ENCODE data around the gene ZDHHC17. TPM values are rescaled to one million over a fixed set of nuclear protein-coding genes. Genes with fewer than 3 reads are reported as not detected.

The ZDHHC17 gene
- total and polyA plus RNA-seq, 4 donors: 12.0 to 139 (median 21.8) TPM

DNA sequence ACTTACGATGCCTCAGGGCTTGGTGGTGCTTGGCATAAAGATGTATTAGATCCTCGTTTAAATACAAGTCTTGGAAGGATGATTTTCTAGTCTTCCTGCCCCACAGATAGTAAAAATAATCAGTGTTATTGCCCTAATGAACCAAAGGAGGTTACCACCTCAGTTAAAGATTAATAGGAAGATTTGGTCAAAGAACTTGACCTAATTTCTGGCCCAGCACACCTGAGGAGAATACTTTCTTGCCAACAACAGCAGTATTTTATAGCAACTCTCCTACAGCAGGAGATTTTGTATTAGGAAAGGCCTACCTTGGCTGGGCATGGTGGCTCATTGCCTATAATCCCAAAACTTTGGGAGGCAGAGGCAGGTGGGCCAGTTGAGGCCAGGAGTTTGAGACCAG lies 83.3 kb downstream of the ZDHHC17 start:
- no peak for ATAC-seq (ENCODE audit: insufficient read depth, low FRiP score)
- 91 to 96% methylated on average over 2 of the region's 2 CpGs for WGBS, 2 donors
- TF ChIP-seq, protein P1, sequence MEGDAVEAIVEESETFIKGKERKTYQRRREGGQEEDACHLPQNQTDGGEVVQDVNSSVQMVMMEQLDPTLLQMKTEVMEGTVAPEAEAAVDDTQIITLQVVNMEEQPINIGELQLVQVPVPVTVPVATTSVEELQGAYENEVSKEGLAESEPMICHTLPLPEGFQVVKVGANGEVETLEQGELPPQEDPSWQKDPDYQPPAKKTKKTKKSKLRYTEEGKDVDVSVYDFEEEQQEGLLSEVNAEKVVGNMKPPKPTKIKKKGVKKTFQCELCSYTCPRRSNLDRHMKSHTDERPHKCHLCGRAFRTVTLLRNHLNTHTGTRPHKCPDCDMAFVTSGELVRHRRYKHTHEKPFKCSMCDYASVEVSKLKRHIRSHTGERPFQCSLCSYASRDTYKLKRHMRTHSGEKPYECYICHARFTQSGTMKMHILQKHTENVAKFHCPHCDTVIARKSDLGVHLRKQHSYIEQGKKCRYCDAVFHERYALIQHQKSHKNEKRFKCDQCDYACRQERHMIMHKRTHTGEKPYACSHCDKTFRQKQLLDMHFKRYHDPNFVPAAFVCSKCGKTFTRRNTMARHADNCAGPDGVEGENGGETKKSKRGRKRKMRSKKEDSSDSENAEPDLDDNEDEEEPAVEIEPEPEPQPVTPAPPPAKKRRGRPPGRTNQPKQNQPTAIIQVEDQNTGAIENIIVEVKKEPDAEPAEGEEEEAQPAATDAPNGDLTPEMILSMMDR (IDR thresholded peaks at IDR 0.05; ENCODE audit: control extremely low read depth, extremely low read depth): no peak
- Histone ChIP-seq H3K27me3 (ENCODE audit: control insufficient read depth in 3 of 3, insufficient read depth in 3 of 3, low read length in 2 of 3) (no peaks in the 10 kb centered on the region), H3K4me1 (ENCODE audit: control insufficient read depth in 5 of 5, insufficient read depth in 5 of 5, low read length in 5 of 5) (peaks cover 0 to 2% (median 0%) of the 10 kb centered on the region in 5 donors), H3K4me3 (no peak overlapping the region), H3K27ac (ENCODE audit: low read depth in 1 of 2, low read length in 1 of 2) (no peak overlapping the region), H3K9me3 (ENCODE audit: control insufficient read depth in 4 of 4, insufficient read depth in 3 of 4, low read length in 3 of 4) (no peaks in the 10 kb centered on the region), H3K36me3 (ENCODE audit: control insufficient read depth in 4 of 4, insufficient read depth in 4 of 4, low read length in 4 of 4) (peaks cover 4 to 26% (median 22%) of the 10 kb centered on the region in 4 donors), H3K9ac (ENCODE audit: insufficient read depth in 1 of 2, low read length in 2 of 2) (no peak overlapping the region)
- DNase-seq: no peak

DNA sequence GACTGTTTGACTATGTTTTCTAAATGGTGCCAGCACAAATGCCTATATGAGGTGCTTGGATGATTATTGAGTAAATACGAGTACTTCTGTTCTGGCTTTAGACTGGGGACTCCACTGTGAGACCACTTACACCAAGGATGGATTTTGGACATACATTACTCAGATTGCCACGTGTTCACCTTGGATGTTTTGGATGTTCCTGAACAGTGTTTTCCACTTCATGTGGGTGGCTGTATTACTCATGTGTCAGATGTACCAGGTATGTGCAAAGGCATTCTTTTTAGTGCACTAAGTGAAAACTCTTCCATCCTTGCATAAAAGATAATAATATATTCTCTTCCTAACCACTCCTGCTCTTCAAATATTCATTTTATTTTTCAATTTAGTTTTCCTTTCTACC lies 84.2 kb downstream of the ZDHHC17 start:
- no peaks in the 10 kb centered on the region for H3K27me3 ChIP-seq (ENCODE audit: control insufficient read depth in 3 of 3, insufficient read depth in 3 of 3, low read length in 2 of 3)
- H3K27ac ChIP-seq (ENCODE audit: low read depth in 1 of 2, low read length in 1 of 2): no peak overlapping the region
- no peaks in the 10 kb centered on the region for H3K9me3 ChIP-seq (ENCODE audit: control insufficient read depth in 4 of 4, insufficient read depth in 3 of 4, low read length in 3 of 4)
- no peak overlapping the region for H3K9ac ChIP-seq (ENCODE audit: insufficient read depth in 1 of 2, low read length in 2 of 2)
- no peak for DNase-seq
- no peak overlapping the region for H3K4me3 ChIP-seq
- ATAC-seq (ENCODE audit: insufficient read depth, low FRiP score): no peak
- 94 to 98% methylated on average over 2 of the region's 2 CpGs for WGBS, 2 donors
- peaks cover 4 to 23% (median 21%) of the 10 kb centered on the region in 4 donors for H3K36me3 ChIP-seq (ENCODE audit: control insufficient read depth in 4 of 4, insufficient read depth in 4 of 4, low read length in 4 of 4)
- TF ChIP-seq, protein P1 (IDR thresholded peaks at IDR 0.05; ENCODE audit: control extremely low read depth, extremely low read depth): no peak
- H3K4me1 ChIP-seq (ENCODE audit: control insufficient read depth in 5 of 5, insufficient read depth in 5 of 5, low read length in 5 of 5): peaks cover 0 to 2% (median 0%) of the 10 kb centered on the region in 5 donors

DNA sequence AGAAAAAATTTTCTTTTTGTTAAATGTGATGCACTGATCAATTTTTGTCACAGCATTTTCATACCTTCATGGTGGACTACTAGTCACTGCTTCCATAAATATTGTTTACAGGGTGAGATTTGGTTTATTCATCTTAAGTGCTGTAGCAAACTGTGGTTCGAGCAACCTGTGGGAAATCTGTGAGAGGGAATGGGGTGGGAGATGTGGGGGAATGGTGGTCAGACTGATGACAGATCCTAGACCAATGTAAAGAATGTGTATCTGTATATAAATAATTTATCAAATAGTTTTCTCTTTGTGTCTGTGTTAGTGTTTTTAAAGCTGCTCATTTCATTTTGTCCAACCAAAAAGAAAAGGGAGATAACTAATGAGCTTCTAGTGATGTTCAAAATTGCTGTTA lies 88.2 kb downstream of the ZDHHC17 start:
- WGBS, 2 donors: 92 to 100% methylated on average over 1 of the region's 1 CpG
- Histone ChIP-seq H3K36me3 (ENCODE audit: control insufficient read depth in 4 of 4, insufficient read depth in 4 of 4, low read length in 4 of 4) (peaks cover 6 to 25% (median 21%) of the 10 kb centered on the region in 4 donors), H3K9me3 (ENCODE audit: control insufficient read depth in 4 of 4, insufficient read depth in 3 of 4, low read length in 3 of 4) (peaks cover 0 to 3% (median 1%) of the 10 kb centered on the region in 4 donors), H3K9ac (ENCODE audit: insufficient read depth in 1 of 2, low read length in 2 of 2) (no peak overlapping the region), H3K4me3 (no peak overlapping the region), H3K4me1 (ENCODE audit: control insufficient read depth in 5 of 5, insufficient read depth in 5 of 5, low read length in 5 of 5) (peaks cover 0 to 3% (median 0%) of the 10 kb centered on the region in 5 donors), H3K27ac (ENCODE audit: low read depth in 1 of 2, low read length in 1 of 2) (no peak overlapping the region), H3K27me3 (ENCODE audit: control insufficient read depth in 3 of 3, insufficient read depth in 3 of 3, low read length in 2 of 3) (no peaks in the 10 kb centered on the region)
- TF ChIP-seq, protein P1 (IDR thresholded peaks at IDR 0.05; ENCODE audit: control extremely low read depth, extremely low read depth): no peak
- no peak for DNase-seq
- ATAC-seq (ENCODE audit: insufficient read depth, low FRiP score): no peak

DNA sequence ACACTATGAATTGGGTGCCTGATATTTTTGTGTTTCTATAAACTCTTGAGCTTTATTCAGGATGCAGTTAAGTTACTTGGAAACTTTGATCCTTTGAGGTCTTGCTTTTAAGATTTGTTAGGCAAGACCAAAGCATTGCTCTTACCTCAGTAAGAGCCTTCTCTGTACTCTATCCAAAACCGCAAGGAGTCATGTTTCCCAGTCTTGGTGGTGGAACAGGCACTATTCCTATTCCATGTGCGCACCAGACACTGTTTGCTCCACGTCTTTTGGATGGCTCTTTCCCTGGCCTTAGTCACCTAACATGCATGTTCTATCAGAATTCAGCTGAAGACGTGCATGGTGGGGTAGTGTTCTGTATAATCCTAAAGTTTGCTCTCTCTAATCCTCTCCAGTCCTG lies 91.4 kb downstream of the ZDHHC17 start:
- H3K9me3 ChIP-seq (ENCODE audit: control insufficient read depth in 4 of 4, insufficient read depth in 3 of 4, low read length in 3 of 4): peaks cover 0 to 3% (median 1%) of the 10 kb centered on the region in 4 donors
- no peak overlapping the region for H3K27ac ChIP-seq (ENCODE audit: low read depth in 1 of 2, low read length in 1 of 2)
- no peak overlapping the region for H3K9ac ChIP-seq (ENCODE audit: insufficient read depth in 1 of 2, low read length in 2 of 2)
- peaks cover 0 to 3% (median 0%) of the 10 kb centered on the region in 5 donors for H3K4me1 ChIP-seq (ENCODE audit: control insufficient read depth in 5 of 5, insufficient read depth in 5 of 5, low read length in 5 of 5)
- H3K36me3 ChIP-seq (ENCODE audit: control insufficient read depth in 4 of 4, insufficient read depth in 4 of 4, low read length in 4 of 4): peaks cover 9 to 21% (median 18%) of the 10 kb centered on the region in 4 donors
- ATAC-seq (ENCODE audit: insufficient read depth, low FRiP score) (no peak), DNase-seq (no peak)
- TF ChIP-seq, protein P1 (IDR thresholded peaks at IDR 0.05; ENCODE audit: control extremely low read depth, extremely low read depth): no peak
- no peaks in the 10 kb centered on the region for H3K27me3 ChIP-seq (ENCODE audit: control insufficient read depth in 3 of 3, insufficient read depth in 3 of 3, low read length in 2 of 3)
- 97 to 100% methylated on average over 4 of the region's 4 CpGs for WGBS, 2 donors
- no peak overlapping the region for H3K4me3 ChIP-seq

Measured in lung (tissue), 12 donors.